Suppressor macrophage treated with lipopolysaccharide for 4 hours (primary cell): ENCODE data around the gene BZW1.

Experiments
- DNase-seq: peaks from one replicate; pipeline ENCODE4 v3.0.0-alpha.2; 2020

Gene BZW1

DNA sequence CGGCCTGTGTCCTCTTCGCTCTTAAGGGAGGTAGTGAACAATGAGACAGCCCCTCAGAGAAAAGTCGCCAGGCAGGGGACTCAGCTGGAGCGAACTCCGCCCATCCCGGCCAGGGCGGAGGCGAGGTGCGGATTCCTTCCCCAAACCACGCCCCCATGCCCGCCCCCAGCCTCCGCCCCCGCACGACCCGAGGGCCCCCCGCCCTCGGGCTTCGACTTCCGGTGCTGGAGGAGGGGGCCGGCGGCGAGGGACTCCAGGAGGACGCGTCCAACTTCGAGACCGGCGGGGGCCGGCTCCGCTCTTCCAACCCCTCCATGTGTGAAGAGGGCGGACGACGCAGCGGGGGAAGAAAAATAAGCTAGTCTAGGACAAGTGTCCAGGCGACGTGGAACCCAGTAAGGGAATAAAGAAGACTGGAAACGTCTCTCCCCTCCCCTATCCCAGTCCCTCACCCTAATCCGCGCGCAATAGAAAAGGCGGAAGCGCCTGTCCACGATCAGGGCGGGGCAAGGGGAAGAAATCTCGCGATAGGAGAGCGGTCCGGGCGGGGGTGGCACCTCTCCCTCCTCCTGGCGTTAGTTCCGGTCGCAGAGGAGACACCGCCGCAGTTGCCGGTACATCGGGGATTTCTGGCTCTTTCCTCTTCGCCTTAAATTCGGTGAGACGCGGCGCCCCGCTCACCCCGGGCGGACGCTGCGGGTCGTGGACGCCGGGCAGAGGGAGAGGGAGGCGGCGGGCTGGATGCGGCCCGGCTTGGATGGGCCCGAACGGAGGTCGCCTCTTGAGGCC is at the start of gene BZW1:
BZW1 (plus strand) TSS at position 578 of the 789 bp plus-strand sequence. CDS start 1,308 bp downstream, outside the sequence.
- DNase-seq = peak; percentile 99

- DNase-seq = no peak
Observed at GRCh38 chr2:200762127-200762526, 49.6 kb upstream of the BZW1 start.

DNA sequence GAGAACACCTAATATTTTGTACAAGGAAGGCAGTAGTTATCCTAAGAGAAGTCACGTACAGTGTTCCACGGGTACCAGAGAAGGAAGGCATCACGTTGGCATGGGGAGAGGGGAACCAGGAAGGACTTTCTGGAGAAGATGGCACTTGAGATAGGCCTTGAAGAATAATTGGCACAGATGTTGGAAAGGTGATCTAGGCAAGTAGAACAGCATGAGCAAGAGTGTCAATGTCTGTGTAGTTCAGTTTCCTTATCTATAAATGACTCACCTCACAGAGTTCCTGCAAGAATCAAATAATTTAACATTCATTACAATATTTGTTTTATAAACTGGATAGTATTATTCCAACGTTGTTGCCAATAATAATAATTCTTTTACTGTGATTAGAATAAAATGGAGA is 48.3 kb upstream of the BZW1 start:
- DNase-seq = no peak

GRCh38 chr2:200765139-200765951 is 46.4 kb upstream of the BZW1 start:
- no peak for DNase-seq

DNA sequence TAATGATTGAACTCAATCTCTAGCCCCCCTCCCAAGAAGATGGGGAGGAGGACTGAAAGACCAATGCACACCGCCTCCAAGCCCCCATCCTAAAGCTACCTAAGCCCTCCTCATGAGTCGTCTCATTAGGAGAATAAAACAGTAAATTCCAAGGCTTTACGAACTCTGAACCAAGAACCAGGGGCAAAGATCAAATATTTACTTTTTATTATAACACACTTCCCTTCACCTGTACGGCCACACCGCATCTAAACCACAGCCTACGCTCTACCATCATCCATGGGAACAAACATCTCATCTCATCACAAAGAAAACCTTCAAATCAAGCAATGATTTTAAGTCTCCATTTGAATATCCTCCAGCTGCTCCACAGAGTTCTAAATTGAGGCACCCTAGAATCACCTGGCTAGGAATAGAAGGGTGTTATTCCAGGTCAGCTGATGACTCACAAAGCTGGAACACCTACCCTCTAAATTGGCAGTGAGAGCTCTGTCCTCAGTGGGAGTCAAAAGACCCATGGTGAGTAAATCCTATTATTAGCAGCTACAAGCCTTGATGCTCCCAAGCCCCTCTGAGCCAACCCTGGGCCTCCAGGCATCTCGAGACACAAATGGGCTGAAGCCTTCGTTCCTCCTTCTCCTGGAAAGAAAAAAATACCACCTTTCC is 45.6 kb upstream of the BZW1 start:
- no peak for DNase-seq

DNA sequence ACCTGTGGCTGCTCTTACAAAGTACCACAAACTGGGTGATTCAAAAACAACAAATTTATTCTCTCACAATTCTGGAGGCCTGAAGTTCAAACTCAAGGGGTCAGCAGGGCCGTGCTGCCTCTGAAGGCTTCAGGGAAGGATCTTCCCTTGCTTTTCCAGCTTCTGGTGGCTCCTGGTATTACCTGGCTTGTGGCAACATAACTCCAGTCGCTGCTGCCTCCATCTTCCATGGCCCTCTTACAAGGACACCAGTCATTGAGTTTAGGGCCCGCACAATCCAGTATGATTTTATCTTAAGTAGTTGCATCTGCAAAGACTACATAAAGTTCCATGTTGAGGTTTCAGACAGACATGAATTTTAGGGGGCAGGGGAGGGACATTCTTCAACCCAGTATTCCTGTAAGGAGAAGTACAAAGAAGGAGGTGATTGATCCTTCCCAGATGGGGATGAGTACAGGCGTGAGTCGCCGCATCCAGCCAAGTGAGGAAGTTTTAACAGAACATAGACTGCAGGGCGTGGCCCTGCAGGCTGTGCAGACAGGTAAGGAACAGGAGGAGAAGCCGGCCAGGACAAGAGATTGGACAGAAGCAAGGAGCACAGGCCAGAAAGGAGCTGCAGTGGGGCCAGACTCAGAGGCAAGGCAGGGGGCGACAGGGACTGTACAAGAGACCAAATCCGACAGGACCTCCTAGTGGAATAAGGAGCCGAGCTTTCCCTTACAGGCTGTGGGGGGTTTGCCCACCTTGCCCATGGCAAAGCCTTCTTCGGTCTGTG is 44.4 kb upstream of the BZW1 start:
- no peak for DNase-seq

DNA sequence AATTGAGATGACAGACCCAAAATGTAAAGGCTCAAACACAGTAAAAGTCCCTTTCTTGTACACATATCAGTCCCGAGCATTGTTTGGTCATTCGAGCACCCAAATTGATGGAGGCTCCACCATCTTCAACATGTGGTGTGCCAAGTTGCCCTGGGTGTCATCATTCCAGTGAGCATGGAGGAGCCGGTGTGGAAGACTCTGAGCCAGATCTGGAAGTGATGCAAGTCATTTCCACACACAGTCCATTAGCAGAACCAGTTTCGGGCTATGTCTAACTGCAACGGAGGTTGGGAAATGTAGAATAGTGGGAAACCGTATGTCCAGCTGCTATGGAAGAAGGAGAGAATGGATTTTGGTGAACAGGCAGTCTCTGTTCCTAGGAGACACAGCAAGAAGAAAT is 40.9 kb upstream of the BZW1 start:
- DNase-seq = no peak

GRCh38 chr2:200772620-200773019 is 39.1 kb upstream of the BZW1 start:
- no peak for DNase-seq

DNA sequence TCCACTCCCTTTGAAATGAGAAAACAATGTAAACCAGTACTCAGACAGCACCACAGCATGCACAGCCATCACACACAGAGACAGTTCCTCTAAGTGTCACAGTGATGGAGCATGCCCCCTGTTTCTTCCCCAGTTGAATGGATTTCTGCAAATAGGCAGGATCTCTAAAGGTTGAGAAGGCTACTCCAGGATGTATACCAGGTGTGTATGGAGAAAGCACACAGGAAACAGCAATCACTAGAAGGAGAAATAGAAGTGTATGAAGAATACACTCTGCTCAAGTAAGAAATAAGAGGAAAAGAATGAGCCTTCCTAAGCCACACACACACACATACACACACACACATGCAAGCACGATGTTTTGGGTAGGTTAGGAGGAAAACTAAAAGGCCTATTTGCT is 38.6 kb upstream of the BZW1 start:
- DNase-seq = no peak

DNA sequence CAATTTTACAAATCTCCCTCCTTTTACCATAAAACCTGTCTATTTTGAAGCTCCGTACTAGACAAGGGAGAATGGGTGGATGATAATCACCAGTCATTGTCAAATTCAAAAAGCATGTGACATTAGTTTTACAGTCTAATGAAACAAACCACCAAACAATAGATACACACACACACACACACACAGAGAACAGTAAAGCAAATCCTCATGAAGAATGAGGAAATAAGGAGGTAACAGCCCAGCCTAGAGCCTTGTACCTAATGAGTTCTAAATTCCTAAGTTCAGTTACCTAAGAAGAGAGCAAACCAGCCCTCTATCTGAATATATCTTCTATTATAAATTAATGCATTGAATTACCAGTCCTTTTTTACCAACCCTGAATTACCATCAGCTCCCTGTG is 36.8 kb upstream of the BZW1 start:
- DNase-seq = no peak

DNA sequence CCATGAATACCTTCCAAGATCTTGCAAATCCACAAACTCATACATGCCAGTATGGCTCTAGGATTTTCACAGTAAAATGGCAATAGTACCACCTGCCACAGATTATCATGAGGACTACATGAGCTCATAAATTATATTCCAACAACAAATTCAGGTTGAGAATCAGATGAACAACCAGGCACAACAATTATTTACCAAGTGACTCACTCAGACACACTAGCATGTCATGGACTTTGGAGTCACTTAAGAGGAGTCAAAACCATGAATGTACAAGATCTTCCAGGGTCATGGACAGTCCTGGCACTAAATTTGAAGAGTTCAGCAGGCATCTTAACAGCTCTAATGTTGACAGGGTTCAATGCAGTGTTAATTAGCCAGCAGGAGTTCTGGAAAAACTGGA is 34.4 kb upstream of the BZW1 start:
- no peak for DNase-seq

DNA sequence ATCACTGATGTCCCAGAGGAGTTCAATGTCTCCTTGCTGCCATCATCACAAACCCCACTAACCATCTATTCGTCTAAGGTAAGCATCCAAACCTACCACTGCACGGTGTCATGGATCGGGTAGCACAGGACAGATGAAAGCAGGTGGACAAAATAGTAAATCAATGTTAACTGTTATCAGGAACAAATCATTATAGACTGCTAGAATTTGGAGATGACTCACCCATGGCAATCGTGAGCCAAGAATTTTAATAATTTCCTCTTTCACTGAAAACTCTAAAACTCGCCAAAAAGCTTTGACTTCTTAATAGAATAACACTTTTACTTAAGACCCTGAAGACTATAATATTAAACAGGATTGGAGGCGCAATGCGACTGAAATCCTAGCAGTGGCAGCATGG is 33.7 kb upstream of the BZW1 start:
- no peak for DNase-seq

- no peak for DNase-seq
Observed at GRCh38 chr2:200779214-200779613, 32.5 kb upstream of the BZW1 start.

GRCh38 chr2:200781616-200782015 is 30.1 kb upstream of the BZW1 start:
- no peak for DNase-seq

GRCh38 chr2:200782251-200782650 is 29.5 kb upstream of the BZW1 start:
- DNase-seq = peak; percentile 56

DNA sequence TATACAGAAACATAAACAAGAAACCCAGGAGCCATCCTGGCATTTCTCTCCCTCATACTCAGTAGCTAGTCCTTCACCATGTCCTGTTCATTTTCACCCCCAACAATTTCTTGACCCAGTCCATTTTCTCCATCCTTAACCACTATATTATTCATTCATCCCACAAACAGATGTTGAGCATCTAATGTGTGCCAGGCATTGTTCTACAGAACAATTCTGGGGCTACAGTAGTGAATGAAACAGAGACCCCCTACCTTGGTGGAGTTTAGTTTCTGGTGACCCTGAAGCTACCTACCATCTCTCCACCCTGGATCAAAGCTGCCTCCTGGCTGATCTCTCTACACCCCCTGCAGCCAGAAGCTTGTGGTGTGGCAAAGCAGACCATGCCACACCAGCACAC is 27.5 kb upstream of the BZW1 start:
- DNase-seq = no peak

DNA sequence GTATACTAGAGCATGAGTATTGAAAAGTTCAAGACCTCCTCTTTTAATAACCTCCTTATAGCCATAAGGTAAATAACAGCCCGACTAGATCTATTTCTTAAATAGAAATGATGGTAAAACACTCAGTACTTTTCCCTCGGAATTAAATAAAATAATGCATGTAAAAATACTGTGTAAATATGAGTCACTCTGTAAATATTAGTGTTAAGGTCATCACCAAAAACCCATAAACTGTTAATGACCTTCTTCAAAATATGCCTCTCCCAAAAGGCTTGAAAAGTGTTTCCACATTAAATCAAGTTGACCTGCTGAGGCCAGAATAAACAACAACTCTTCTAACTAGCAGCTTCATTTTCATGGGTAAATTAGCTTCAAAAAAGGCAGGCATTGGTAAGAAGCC is 25.3 kb upstream of the BZW1 start:
- no peak for DNase-seq

GRCh38 chr2:200786826-200787225 is 24.9 kb upstream of the BZW1 start:
- peak; percentile 17 for DNase-seq

GRCh38 chr2:200787351-200788120 is 24.2 kb upstream of the BZW1 start:
- DNase-seq = peak; percentile 14

- no peak for DNase-seq
Observed at GRCh38 chr2:200788121-200788718, 23.5 kb upstream of the BZW1 start.

DNA sequence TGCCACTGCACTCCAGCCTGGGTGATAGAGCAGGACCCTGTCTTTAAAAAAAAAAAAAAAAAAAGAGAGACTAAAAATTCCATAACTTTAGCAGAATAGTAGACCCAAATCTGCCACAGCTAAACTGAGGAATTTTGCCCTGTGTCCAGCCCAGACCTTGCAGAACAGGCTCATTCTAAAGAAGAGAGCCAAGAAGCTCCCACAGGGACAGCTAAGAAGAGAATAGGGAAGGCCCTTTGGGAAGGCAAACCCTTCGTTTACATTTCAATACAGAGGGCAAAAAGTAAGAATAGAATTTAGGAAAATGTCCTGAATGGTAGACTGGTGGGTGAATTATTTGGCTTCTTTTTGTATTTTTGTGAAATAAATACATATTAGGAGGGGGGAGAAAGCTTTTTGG is 21.5 kb upstream of the BZW1 start:
- no peak for DNase-seq

DNA sequence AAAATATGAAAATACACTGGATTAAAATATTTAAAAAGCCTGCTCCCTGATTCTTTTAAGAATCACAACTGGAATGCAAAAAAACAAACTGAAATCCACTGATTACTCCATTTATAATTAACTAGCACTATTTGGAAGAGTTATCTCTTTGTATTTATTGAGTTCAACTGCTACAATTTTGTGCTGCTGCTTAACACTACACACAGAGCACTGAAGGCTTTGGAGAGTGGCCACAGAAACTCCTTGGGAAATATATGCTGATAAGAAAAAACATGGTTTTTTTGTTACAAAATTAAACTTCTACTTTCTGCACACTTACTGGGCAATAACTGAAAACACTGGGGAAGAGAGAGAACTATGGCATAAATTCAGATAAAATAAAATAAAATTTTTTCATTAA is 19.8 kb upstream of the BZW1 start:
- DNase-seq = no peak
